ENCODE measurements around the gene PERM1. TPM values are rescaled to one million over a fixed set of nuclear protein-coding genes. Genes with fewer than 3 reads are reported as not detected.

Gene PERM1
- total and polyA plus RNA-seq, 2 of the 8 experiments (the other 6 are each of a cell fraction or from before 2014, with no cell fraction given) = not detected

GRCh38 chr1:950268-950667, 31.6 kb downstream of the PERM1 start:
- WGBS, 2 experiments (ENCODE audit: extremely low coverage in 1 of 2, insufficient coverage in 1 of 2, insufficient read length in 1 of 2, insufficient replicate concordance in 2 of 2, low coverage in 1 of 2, low lambda C conversion rate in 2 of 2, missing lambda C conversion rate in 1 of 2) = 95% methylated on average over 9 of the region's 9 CpGs; no CpG with 5 or more reads in 1 of the 2 experiments
- no peak overlapping the region for H2BK12ac ChIP-seq (ENCODE audit: low read depth, low read length)
- H2BK120ac ChIP-seq (replicated peaks; ENCODE audit: low read depth, low read length) = no peak overlapping the region
- TF ChIP-seq NRF1 (IDR thresholded peaks at IDR 0.05; ENCODE audit: low read depth, low read length) (no peak), KDM1A (IDR thresholded peaks at IDR 0.05; ENCODE audit: borderline replicate concordance, low read length) (0 out of 2 replicates have a peak, but pooled peaks have one; percentile 29)
- no peak overlapping the region for H2AK5ac ChIP-seq (ENCODE audit: low read depth, low read length)
- no peak overlapping the region for H3K4me3 ChIP-seq (ENCODE audit: extremely low read depth in 1 of 4, insufficient read depth in 2 of 4, low read depth in 3 of 4, low read length in 4 of 4)
- H3K4me1 ChIP-seq (replicated peaks in 1 of 4; ENCODE audit: control insufficient read depth in 3 of 4, insufficient read depth in 4 of 4, low read length in 3 of 4) = no peaks in the 10 kb centered on the region; a peak in 1 of 7 replicates
- no peaks in the 10 kb centered on the region for H3K27me3 ChIP-seq (replicated peaks in 1 of 4; ENCODE audit: control insufficient read depth in 3 of 4, extremely low read depth in 1 of 4, insufficient read depth in 3 of 4, low read length in 3 of 4)
- H3K4me2 ChIP-seq (ENCODE audit: insufficient read depth in 1 of 2, low read depth in 2 of 2, low read length in 2 of 2) = no peak overlapping the region
- H4K20me1 ChIP-seq (replicated peaks in 1 of 2; ENCODE audit: control insufficient read depth in 1 of 2, insufficient read depth in 2 of 2, low read length in 2 of 2) = peaks cover 21 to 37% of the 10 kb centered on the region in 2 experiments
- no peaks in the 10 kb centered on the region for H3K23me2 ChIP-seq (ENCODE audit: low read depth, low read length)
- no peak overlapping the region for H2BK5ac ChIP-seq (ENCODE audit: low read depth, low read length)
- H3K23ac ChIP-seq (ENCODE audit: insufficient read length) = no peak overlapping the region
- CTCF ChIA-PET (ENCODE audit: partially characterized antibody) = no interaction called here
- H3K27ac ChIP-seq (ENCODE audit: low read depth, low read length) = no peak overlapping the region
- no peak overlapping the region for H3K56ac ChIP-seq (replicated peaks; ENCODE audit: insufficient read length, low read depth, low read length)
- H3K79me2 ChIP-seq (ENCODE audit: control insufficient read depth in 1 of 2, insufficient read depth in 2 of 2, low read length in 2 of 2) = no peaks in the 10 kb centered on the region; a peak in 1 of 4 replicates
- no peak overlapping the region for H4K5ac ChIP-seq (ENCODE audit: insufficient read length, low read depth, low read length)
- FAIRE-seq (no peak), DNase-seq (ENCODE audit: low read depth in 1 of 2, low spot score in 2 of 2) (no peak)
- H2AFZ ChIP-seq (ENCODE audit: low read length) = no peak overlapping the region
- H3K14ac ChIP-seq (ENCODE audit: insufficient read length) = no peak overlapping the region
- no peak overlapping the region for H3K4ac ChIP-seq (replicated peaks; ENCODE audit: insufficient read length, low read depth, low read length)
- peaks cover 8 to 61% (median 49%) of the 10 kb centered on the region in 4 experiments for H3K36me3 ChIP-seq (ENCODE audit: control insufficient read depth in 2 of 4, insufficient read depth in 4 of 4, low read length in 3 of 4)
- POLR2A ChIA-PET (ENCODE audit: partially characterized antibody) = interaction anchor here (1.0 kb wide), 1 partner anchor 9 kb away, joined by 3 read pairs; no protein-coding TSS in a partner anchor
- H2BK15ac ChIP-seq (ENCODE audit: low read length) = no peak overlapping the region
- H3K79me1 ChIP-seq (ENCODE audit: low read depth, low read length) = peaks cover 8% of the 10 kb centered on the region
- no peak overlapping the region for H3K18ac ChIP-seq (ENCODE audit: extremely low read depth, low read length)
- H2BK20ac ChIP-seq (ENCODE audit: low read length) = no peak overlapping the region; the same call in 1 of the 2 replicates
- no peak overlapping the region; the same call in 1 of the 2 replicates for H4K8ac ChIP-seq (ENCODE audit: extremely low read depth, insufficient read depth, low read length)
- H3K9ac ChIP-seq (replicated peaks in 1 of 4; ENCODE audit: extremely low read depth in 1 of 4, low read depth in 3 of 4, low read length in 3 of 4) = no peak overlapping the region; a peak in 1 of 7 replicates
- no peak overlapping the region for H4K91ac ChIP-seq (replicated peaks; ENCODE audit: insufficient read length, low read length)
- H3K9me3 ChIP-seq (ENCODE audit: insufficient read depth in 2 of 2, low read depth in 1 of 2, low read length in 1 of 2) = no peaks in the 10 kb centered on the region
